GM12872 (cell line): ENCODE results near the gene NUBP2.

ENCODE experiments used
- CTCF ChIP-seq: IDR thresholded peaks from 3 replicates; pipeline ENCODE4 v1.5.1; 2011; ENCODE audit warnings: low read depth, mild to moderate bottlenecking, low read length, moderate library complexity; ENCODE audit not compliant: insufficient read depth

NUBP2 gene

GRCh38 chr16:1789643-1790045 lies 6.9 kb downstream of the NUBP2 start:
- TF ChIP-seq CTCF: no peak

- no peak for TF ChIP-seq CTCF
Measured at GRCh38 chr16:1790261-1790610, 7.5 kb downstream of the NUBP2 start.

GRCh38 chr16:1790611-1791255 lies 8.0 kb downstream of the NUBP2 start:
- no peak for TF ChIP-seq CTCF

GRCh38 chr16:1791256-1791942 lies 8.6 kb downstream of the NUBP2 start:
- no peak for TF ChIP-seq CTCF

- no peak for TF ChIP-seq CTCF
Measured at GRCh38 chr16:1791943-1792812, 9.4 kb downstream of the NUBP2 start.

GRCh38 chr16:1792836-1793577 lies 10.2 kb downstream of the NUBP2 start:
- no peak for TF ChIP-seq CTCF
